WTC11 (cell line): ENCODE data around the gene LILRB1. TPM values are rescaled to one million over a fixed set of nuclear protein-coding genes. Genes with fewer than 3 reads are reported as not detected.
"Not testable (repeated sequence)": the region's sequence is repeated elsewhere in the genome, so short reads cannot be mapped to it uniquely, and the experiment has no call there.

Experiments used
- ATAC-seq: fragments of 200-7000 bp; cut with Tn5 transposase; 2 replicates; pipeline ENCODE4 v1.10.0; 2021; ENCODE audit warnings: mild to moderate bottlenecking, moderate library complexity
- CTCF ChIA-PET: fragments of 300-600 bp; sonication (Branson Sonifier 250); formaldehyde crosslinking; loops from one replicate; lab custom pipeline; 2021; ENCODE audit warnings: antibody characterized with exemption; lab: Charles Lee
- POLR2A ChIA-PET: fragments of 350-600 bp; sonication (Branson Sonifier 250); formaldehyde crosslinking; loops from one replicate; lab custom pipeline; 2021; ENCODE audit warnings: antibody characterized with exemption; lab: Charles Lee
- DNase-seq: peaks from one replicate; pipeline ENCODE4 v3.0.0; 2021; ENCODE audit warnings: low spot score
- H3K27ac Mint-ChIP-seq: 2 replicates; pipeline ENCODE4 v1.8.0; 2021; ENCODE audit warnings: mixed read lengths
- H3K27me3 Mint-ChIP-seq: 2 replicates; pipeline ENCODE4 v1.8.0; 2021; ENCODE audit warnings: low read depth, mild to moderate bottlenecking, moderate library complexity, mixed read lengths
- H3K36me3 Mint-ChIP-seq: 2 replicates; pipeline ENCODE4 v1.8.0; 2021; ENCODE audit warnings: mixed read lengths
- H3K4me1 Mint-ChIP-seq: 2 replicates; pipeline ENCODE4 v1.8.0; 2022; ENCODE audit warnings: mixed read lengths
- H3K4me3 Mint-ChIP-seq: 2 replicates; pipeline ENCODE4 v1.8.0; 2021; ENCODE audit warnings: mild to moderate bottlenecking, moderate library complexity, mixed read lengths
- H3K9me3 Mint-ChIP-seq: 2 replicates; pipeline ENCODE4 v1.8.0; 2021; ENCODE audit warnings: mixed read lengths
- FOXP1 ChIP-seq: sonication (generic); formaldehyde crosslinking; IDR thresholded peaks from 2 replicates; pipeline ENCODE4 v1.8.0; 2022; ENCODE audit warnings: missing genetic modification reagents, mild to moderate bottlenecking, moderate library complexity, borderline replicate concordance
- JAZF1 ChIP-seq: fragments of 250-450 bp; sonication (Bioruptor Pico); IDR thresholded peaks from 2 replicates; pipeline ENCODE4 v1.9.0; 2021; ENCODE audit warnings: moderate library complexity, mild to moderate bottlenecking, inconsistent platforms
- JUN ChIP-seq: sonication (generic); formaldehyde crosslinking; IDR thresholded peaks from 2 replicates; pipeline ENCODE4 v1.8.0; 2023; ENCODE audit warnings: mild to moderate bottlenecking, missing genetic modification reagents
- OVOL2 ChIP-seq: fragments of 250-450 bp; sonication (Bioruptor Pico); IDR thresholded peaks from 2 replicates; pipeline ENCODE4 v1.9.0; 2021; ENCODE audit warnings: mild to moderate bottlenecking, borderline replicate concordance
- SMAD3 ChIP-seq: sonication (generic); formaldehyde crosslinking; IDR thresholded peaks from 2 replicates; pipeline ENCODE4 v1.8.0; 2022; ENCODE audit warnings: missing genetic modification reagents, mild to moderate bottlenecking, borderline replicate concordance
- ZNF423 ChIP-seq: fragments of 250-450 bp; sonication (Bioruptor Pico); IDR thresholded peaks from 2 replicates; pipeline ENCODE4 v2.1.2; 2022; ENCODE audit warnings: mild to moderate bottlenecking, moderate library complexity
- total RNA-seq: library from RNA; stranded (reverse); gene quantifications from 3 replicates; pipeline ENCODE4 v1.2.3, GENCODE V29; 2021
- TF ChIP-seq, protein P1 (sequence below): fragments of 250-450 bp; sonication (Bioruptor Pico); IDR thresholded peaks from 2 replicates; pipeline ENCODE4 v1.9.0; 2021; ENCODE audit warnings: mild to moderate bottlenecking
- TF ChIP-seq, protein P2 (sequence below): sonication (generic); formaldehyde crosslinking; IDR thresholded peaks from 2 replicates; pipeline ENCODE4 v1.8.1; 2022; ENCODE audit warnings: mild to moderate bottlenecking, missing genetic modification reagents, moderate library complexity, borderline replicate concordance
- TF ChIP-seq, protein P3 (sequence below): sonication (generic); formaldehyde crosslinking; IDR thresholded peaks from 2 replicates; pipeline ENCODE4 v1.8.0; 2022; ENCODE audit warnings: mild to moderate bottlenecking, missing genetic modification reagents
- TF ChIP-seq, protein P4 (sequence below): sonication (generic); formaldehyde crosslinking; IDR thresholded peaks from 2 replicates; pipeline ENCODE4 v1.8.1; 2023; ENCODE audit warnings: mild to moderate bottlenecking, missing genetic modification reagents, moderate library complexity
- TF ChIP-seq, protein P5 (sequence below): sonication (generic); formaldehyde crosslinking; IDR thresholded peaks from 2 replicates; pipeline ENCODE4 v1.8.1; 2023; ENCODE audit warnings: mild to moderate bottlenecking, missing genetic modification reagents
- TF ChIP-seq, protein P6 (sequence below): fragments of 250-450 bp; sonication (Bioruptor Pico); IDR thresholded peaks from 2 replicates; pipeline ENCODE4 v1.8.0; 2021; ENCODE audit warnings: mild to moderate bottlenecking

LILRB1 gene
- total RNA-seq, 1 experiment from 2014 or later: not detected

DNA sequence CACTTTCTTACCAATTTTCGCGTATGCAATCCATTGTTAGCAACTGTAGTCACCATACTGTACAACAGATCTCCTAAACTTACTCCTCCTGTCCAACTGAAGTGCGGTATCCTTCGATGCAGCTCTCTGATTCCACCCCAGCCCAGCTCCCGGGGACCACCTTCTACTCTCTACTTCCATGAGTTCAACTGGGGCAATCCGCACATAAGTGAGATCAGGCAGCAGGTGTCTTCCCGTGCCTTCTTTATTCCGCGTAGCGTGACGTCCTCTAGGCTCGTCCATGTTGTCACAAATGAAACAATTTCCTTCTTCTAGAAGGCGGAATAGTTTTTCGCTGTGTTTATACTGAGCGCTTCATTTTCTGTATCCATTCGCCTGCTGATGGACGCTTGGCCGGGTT is 8.4 kb downstream of the LILRB1 start:
- ATAC-seq: no peak
- Mint-ChIP-seq H3K36me3 (peaks cover 37% of the 10 kb centered on the region), H3K9me3 (peaks cover 53% of the 10 kb centered on the region), H3K27me3 (peaks cover 12% of the 10 kb centered on the region), H3K27ac (no peak overlapping the region), H3K4me3 (no peak overlapping the region), H3K4me1 (no peaks in the 10 kb centered on the region)
- POLR2A ChIA-PET: no interaction called here
- CTCF ChIA-PET: no interaction called here
- no peak for TF ChIP-seq JUN
- TF ChIP-seq, protein P1, sequence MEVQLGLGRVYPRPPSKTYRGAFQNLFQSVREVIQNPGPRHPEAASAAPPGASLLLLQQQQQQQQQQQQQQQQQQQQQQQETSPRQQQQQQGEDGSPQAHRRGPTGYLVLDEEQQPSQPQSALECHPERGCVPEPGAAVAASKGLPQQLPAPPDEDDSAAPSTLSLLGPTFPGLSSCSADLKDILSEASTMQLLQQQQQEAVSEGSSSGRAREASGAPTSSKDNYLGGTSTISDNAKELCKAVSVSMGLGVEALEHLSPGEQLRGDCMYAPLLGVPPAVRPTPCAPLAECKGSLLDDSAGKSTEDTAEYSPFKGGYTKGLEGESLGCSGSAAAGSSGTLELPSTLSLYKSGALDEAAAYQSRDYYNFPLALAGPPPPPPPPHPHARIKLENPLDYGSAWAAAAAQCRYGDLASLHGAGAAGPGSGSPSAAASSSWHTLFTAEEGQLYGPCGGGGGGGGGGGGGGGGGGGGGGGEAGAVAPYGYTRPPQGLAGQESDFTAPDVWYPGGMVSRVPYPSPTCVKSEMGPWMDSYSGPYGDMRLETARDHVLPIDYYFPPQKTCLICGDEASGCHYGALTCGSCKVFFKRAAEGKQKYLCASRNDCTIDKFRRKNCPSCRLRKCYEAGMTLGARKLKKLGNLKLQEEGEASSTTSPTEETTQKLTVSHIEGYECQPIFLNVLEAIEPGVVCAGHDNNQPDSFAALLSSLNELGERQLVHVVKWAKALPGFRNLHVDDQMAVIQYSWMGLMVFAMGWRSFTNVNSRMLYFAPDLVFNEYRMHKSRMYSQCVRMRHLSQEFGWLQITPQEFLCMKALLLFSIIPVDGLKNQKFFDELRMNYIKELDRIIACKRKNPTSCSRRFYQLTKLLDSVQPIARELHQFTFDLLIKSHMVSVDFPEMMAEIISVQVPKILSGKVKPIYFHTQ: no peak
- no peak for TF ChIP-seq JAZF1 (CRISPR knock-in tag)
- TF ChIP-seq ZNF423: no peak
- TF ChIP-seq, protein P2, sequence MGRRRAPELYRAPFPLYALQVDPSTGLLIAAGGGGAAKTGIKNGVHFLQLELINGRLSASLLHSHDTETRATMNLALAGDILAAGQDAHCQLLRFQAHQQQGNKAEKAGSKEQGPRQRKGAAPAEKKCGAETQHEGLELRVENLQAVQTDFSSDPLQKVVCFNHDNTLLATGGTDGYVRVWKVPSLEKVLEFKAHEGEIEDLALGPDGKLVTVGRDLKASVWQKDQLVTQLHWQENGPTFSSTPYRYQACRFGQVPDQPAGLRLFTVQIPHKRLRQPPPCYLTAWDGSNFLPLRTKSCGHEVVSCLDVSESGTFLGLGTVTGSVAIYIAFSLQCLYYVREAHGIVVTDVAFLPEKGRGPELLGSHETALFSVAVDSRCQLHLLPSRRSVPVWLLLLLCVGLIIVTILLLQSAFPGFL (CRISPR knock-in tag): no peak
- TF ChIP-seq, protein P3, sequence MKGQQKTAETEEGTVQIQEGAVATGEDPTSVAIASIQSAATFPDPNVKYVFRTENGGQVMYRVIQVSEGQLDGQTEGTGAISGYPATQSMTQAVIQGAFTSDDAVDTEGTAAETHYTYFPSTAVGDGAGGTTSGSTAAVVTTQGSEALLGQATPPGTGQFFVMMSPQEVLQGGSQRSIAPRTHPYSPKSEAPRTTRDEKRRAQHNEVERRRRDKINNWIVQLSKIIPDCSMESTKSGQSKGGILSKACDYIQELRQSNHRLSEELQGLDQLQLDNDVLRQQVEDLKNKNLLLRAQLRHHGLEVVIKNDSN: no peak
- TF ChIP-seq OVOL2 (CRISPR knock-in tag): no peak
- TF ChIP-seq, protein P4, sequence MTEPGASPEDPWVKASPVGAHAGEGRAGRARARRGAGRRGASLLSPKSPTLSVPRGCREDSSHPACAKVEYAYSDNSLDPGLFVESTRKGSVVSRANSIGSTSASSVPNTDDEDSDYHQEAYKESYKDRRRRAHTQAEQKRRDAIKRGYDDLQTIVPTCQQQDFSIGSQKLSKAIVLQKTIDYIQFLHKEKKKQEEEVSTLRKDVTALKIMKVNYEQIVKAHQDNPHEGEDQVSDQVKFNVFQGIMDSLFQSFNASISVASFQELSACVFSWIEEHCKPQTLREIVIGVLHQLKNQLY (CRISPR knock-in tag): no peak
- TF ChIP-seq SMAD3 (CRISPR knock-in tag): no peak
- TF ChIP-seq, protein P5, sequence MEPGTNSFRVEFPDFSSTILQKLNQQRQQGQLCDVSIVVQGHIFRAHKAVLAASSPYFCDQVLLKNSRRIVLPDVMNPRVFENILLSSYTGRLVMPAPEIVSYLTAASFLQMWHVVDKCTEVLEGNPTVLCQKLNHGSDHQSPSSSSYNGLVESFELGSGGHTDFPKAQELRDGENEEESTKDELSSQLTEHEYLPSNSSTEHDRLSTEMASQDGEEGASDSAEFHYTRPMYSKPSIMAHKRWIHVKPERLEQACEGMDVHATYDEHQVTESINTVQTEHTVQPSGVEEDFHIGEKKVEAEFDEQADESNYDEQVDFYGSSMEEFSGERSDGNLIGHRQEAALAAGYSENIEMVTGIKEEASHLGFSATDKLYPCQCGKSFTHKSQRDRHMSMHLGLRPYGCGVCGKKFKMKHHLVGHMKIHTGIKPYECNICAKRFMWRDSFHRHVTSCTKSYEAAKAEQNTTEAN (CRISPR knock-in tag): no peak
- TF ChIP-seq, protein P6, sequence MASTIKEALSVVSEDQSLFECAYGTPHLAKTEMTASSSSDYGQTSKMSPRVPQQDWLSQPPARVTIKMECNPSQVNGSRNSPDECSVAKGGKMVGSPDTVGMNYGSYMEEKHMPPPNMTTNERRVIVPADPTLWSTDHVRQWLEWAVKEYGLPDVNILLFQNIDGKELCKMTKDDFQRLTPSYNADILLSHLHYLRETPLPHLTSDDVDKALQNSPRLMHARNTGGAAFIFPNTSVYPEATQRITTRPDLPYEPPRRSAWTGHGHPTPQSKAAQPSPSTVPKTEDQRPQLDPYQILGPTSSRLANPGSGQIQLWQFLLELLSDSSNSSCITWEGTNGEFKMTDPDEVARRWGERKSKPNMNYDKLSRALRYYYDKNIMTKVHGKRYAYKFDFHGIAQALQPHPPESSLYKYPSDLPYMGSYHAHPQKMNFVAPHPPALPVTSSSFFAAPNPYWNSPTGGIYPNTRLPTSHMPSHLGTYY (CRISPR knock-in tag): no peak
- TF ChIP-seq FOXP1 (CRISPR knock-in tag): no peak
- no peak for DNase-seq

DNA sequence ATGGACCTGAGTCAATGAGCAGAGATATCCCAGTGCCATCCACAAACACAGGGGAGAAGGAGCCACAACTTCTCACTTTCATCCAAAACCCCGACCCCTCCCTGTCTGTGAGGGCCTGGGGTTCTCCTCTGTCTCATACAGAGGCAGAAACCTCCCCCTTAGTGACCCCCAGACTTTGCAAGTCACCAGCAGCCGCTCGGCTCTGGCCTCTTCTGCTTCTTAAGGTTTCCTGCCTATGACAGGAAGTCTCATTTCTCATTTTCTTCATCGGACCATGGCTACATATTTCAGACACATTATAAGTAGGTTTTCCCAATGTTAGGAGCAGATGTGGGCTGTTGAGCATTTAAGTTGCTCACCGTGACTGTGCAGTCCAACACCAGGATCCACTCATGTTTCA is 12.7 kb downstream of the LILRB1 start:
- POLR2A ChIA-PET, DNase-seq: not testable (repeated sequence)
- H3K36me3 Mint-ChIP-seq: peaks cover 32% of the 10 kb centered on the region

DNA sequence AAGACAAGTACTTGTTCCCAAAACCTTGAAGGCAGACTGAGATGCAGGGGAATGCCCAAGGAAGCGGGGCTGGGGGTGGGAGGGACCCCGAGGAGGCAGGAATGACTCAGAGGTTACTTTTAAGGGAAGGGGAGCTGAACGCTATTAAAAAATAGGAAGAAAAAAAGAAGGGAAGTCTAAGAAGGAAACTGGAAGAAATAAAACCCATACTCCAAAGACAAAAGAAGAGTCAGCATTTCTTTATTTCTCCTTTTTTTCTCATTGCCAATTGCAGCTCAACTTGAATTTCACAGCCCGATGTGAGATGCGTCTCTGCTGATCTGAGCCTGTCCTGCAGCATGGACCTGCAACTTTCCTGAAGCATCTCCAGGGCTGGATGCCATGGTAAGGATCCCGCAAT is 13.3 kb downstream of the LILRB1 start:
- Mint-ChIP-seq H3K36me3 (peaks cover 35% of the 10 kb centered on the region), H3K27me3 (peaks cover 12% of the 10 kb centered on the region), H3K9me3 (peaks cover 76% of the 10 kb centered on the region)
- H3K27ac Mint-ChIP-seq, H3K4me3 Mint-ChIP-seq, POLR2A ChIA-PET, ATAC-seq, H3K4me1 Mint-ChIP-seq, DNase-seq, CTCF ChIA-PET: not testable (repeated sequence)

More for the DNA sequence above, 12.7 kb downstream of the LILRB1 start:
- H3K27ac Mint-ChIP-seq, CTCF ChIA-PET, ATAC-seq, H3K4me1 Mint-ChIP-seq, H3K4me3 Mint-ChIP-seq: not testable (repeated sequence)
- Mint-ChIP-seq H3K9me3 (peaks cover 73% of the 10 kb centered on the region), H3K27me3 (peaks cover 12% of the 10 kb centered on the region)
